Endothelial cell of umbilical vein (primary cell): ENCODE results near the gene DENND2A. TPM values are rescaled to one million over a fixed set of nuclear protein-coding genes. Genes with fewer than 3 reads are reported as not detected.

Experiments
- BruUV-seq: library from RNA; stranded (reverse); fragments of 400-500 nt; replicated peaks from 2 replicates; lab custom pipeline; 2021; lab: Mats Ljungman, UMichigan
- CTCF ChIA-PET: fragments of 300-600, 350-600 bp; sonication (Branson Sonifier 250); formaldehyde crosslinking; loops from one replicate; lab custom pipeline; 2021; ENCODE audit warnings: antibody characterized with exemption, inconsistent platforms; lab: Charles Lee
- POLR2A ChIA-PET: fragments of 300-600, 350-600 bp; sonication (Branson Sonifier 250); formaldehyde crosslinking; loops from one replicate; lab custom pipeline; 2021; ENCODE audit warnings: antibody characterized with exemption, inconsistent platforms; lab: Charles Lee
- DNase-seq: peaks from one replicate; pipeline ENCODE4 v3.0.0-alpha.2; 2011; ENCODE audit warnings: low read depth, low spot score
- FAIRE-seq: peaks from 2 replicates; lab custom pipeline; 2011; peaks lifted over from hg19 to GRCh38; lab: Jason Lieb, UNC
- H2AFZ ChIP-seq: 2 replicates; pipeline ENCODE4 v1.6.0; 2012; ENCODE audit warnings: low read depth, low read length, control low read depth, inconsistent platforms
- H3K27ac ChIP-seq: 2 replicates; pipeline ENCODE4 v1.5.1; 2011; ENCODE audit warnings: low read depth, mild to moderate bottlenecking, control low read depth, low read length, moderate library complexity; ENCODE audit not compliant: insufficient read depth
- H3K27me3 ChIP-seq, 2 experiments: 2 replicates each; pipeline versions ENCODE4 v1.6.0 to v1.6.1; 2011; ENCODE audit warnings: low read length in 2 of 2, mixed read lengths in 1 of 2; ENCODE audit not compliant: control insufficient read depth in 2 of 2, insufficient read depth in 2 of 2
- H3K36me3 ChIP-seq, 2 experiments: 2 replicates in 1 of 2; 3 replicates in 1 of 2; pipeline ENCODE4 v1.5.1; 2011; ENCODE audit warnings: low read length in 2 of 2, mild to moderate bottlenecking in 1 of 2, moderate library complexity in 1 of 2; ENCODE audit not compliant: control insufficient read depth in 2 of 2, insufficient read depth in 2 of 2; ENCODE audit errors: extremely low read depth in 1 of 2
- H3K4me1 ChIP-seq: 3 replicates; pipeline ENCODE4 v1.5.1; 2011; ENCODE audit warnings: mild to moderate bottlenecking, low read length; ENCODE audit not compliant: control insufficient read depth, insufficient read depth; ENCODE audit errors: extremely low read depth
- H3K4me2 ChIP-seq: 2 replicates; pipeline ENCODE4 v1.6.1; 2011; ENCODE audit warnings: low read length, control low read depth, mixed read lengths; ENCODE audit not compliant: insufficient read depth
- H3K4me3 ChIP-seq, 3 experiments: fragments of 200-600 bp in 1 of 3; sonication (generic), shearing (Covaris generic) in 1 of 3; replicated peaks in 1 of 3; 2 replicates each; pipeline ENCODE4 v1.5.1; 2011 to 2016; ENCODE audit warnings: control low read depth in 3 of 3, low read length in 3 of 3, mild to moderate bottlenecking in 2 of 3, inconsistent platforms in 1 of 3, low read depth in 1 of 3, moderate library complexity in 1 of 3; ENCODE audit not compliant: insufficient read depth in 1 of 3
- H3K79me2 ChIP-seq: 2 replicates; pipeline ENCODE4 v1.6.0; 2012; ENCODE audit warnings: low read length, inconsistent platforms; ENCODE audit not compliant: control insufficient read depth, insufficient read depth
- H3K9ac ChIP-seq: replicated peaks from 2 replicates; pipeline ENCODE3; 2011; ENCODE audit warnings: low read length, control low read depth; ENCODE audit not compliant: insufficient read depth; ENCODE audit errors: extremely low read depth
- H3K9me1 ChIP-seq: replicated peaks from 3 replicates; pipeline ENCODE4 v1.6.0; 2011; ENCODE audit warnings: mild to moderate bottlenecking, low read length; ENCODE audit not compliant: control insufficient read depth, insufficient read depth; ENCODE audit errors: extremely low read depth
- H3K9me3 ChIP-seq: replicated peaks from 2 replicates; pipeline ENCODE4 v1.5.1; 2012; ENCODE audit warnings: low read length, inconsistent platforms; ENCODE audit not compliant: control insufficient read depth, insufficient read depth
- H4K20me1 ChIP-seq: replicated peaks from 2 replicates; pipeline ENCODE3; 2011; ENCODE audit warnings: mild to moderate bottlenecking, low read length; ENCODE audit not compliant: control insufficient read depth, insufficient read depth; ENCODE audit errors: extremely low read depth
- EZH2 ChIP-seq: IDR thresholded peaks from 2 replicates; pipeline ENCODE4 v1.6.1; 2012; ENCODE audit warnings: borderline replicate concordance, low read depth, mild to moderate bottlenecking, moderate library complexity, low read length, inconsistent platforms; ENCODE audit not compliant: severe bottlenecking
- FOS ChIP-seq: IDR thresholded peaks from 2 replicates; pipeline ENCODE4 v1.6.1; 2011; ENCODE audit warnings: mild to moderate bottlenecking, low read length, moderate library complexity, borderline replicate concordance; ENCODE audit not compliant: insufficient read depth
- POLR2A ChIP-seq: IDR thresholded peaks from 2 replicates; pipeline ENCODE4 v1.6.1; 2012; ENCODE audit warnings: low read depth, mild to moderate bottlenecking, control low read depth, low read length
- POLR2AphosphoS5 ChIP-seq: IDR thresholded peaks from 2 replicates; pipeline ENCODE4 v1.6.1; 2012; ENCODE audit warnings: low read depth, mild to moderate bottlenecking, control low read depth, low read length, moderate library complexity; ENCODE audit not compliant: insufficient read depth
- dilution Hi-C: fragments of 300-500 bp; cut with MboI; formaldehyde crosslinking; loops from one replicate; pipeline ENCODE4 v1.15.0; 2019; ENCODE audit warnings: low sequenced_read_pairs; ENCODE audit not compliant: extremely low pct_ligation_motif_present
- intact Hi-C: fragments of 100-400 bp; cut with micrococcal nuclease; formaldehyde crosslinking; loops from one replicate; pipeline ENCODE4 v1.10.0; 2022
- polyA plus RNA-seq, 4 experiments: library from polyadenylated mRNA; depleted of rRNA in 3 of 4; stranded (reverse) in 3 of 4; unstranded in 1 of 4; fragments of >200 nt; gene quantifications; 2 replicates each; pipeline versions ENCODE4 v1.2.1 to v1.2.3, GENCODE V29; 2011 to 2012; ENCODE audit warnings: missing spikeins in 1 of 4
- total RNA-seq: library from RNA; stranded (reverse); gene quantifications from 2 replicates; pipeline ENCODE4 v1.2.3, GENCODE V29; 2021
- TF ChIP-seq, protein P1 (sequence below): IDR thresholded peaks from 2 replicates; pipeline ENCODE4 v1.6.1; 2011; ENCODE audit not compliant: insufficient read depth, insufficient read length

DENND2A gene
- total and polyA plus RNA-seq, 2 donors (not counting 3 experiments of a cell fraction or from before 2014, with no cell fraction given): 0.33 TPM; not detected in 1

GRCh38 chr7:140541176-140541512 is 99.5 kb downstream of the DENND2A start:
- no peaks in the 10 kb centered on the region for H4K20me1 ChIP-seq
- intact Hi-C loops: no loop called here
- H3K9ac ChIP-seq: no peak overlapping the region
- no peak overlapping the region for H3K27ac ChIP-seq
- no peak overlapping the region for H3K4me3 ChIP-seq
- FAIRE-seq (no peak), DNase-seq (no peak)
- no peaks in the 10 kb centered on the region for H3K79me2 ChIP-seq
- no peaks in the 10 kb centered on the region for H3K27me3 ChIP-seq
- ChIA-PET POLR2A (no interaction called here), CTCF (interaction anchor here (2.2 kb wide), 1 partner anchor 23 kb away, joined by 7 read pairs; no protein-coding TSS in a partner anchor)
- dilution Hi-C loops: no loop called here
- no peak overlapping the region for H2AFZ ChIP-seq
- H3K36me3 ChIP-seq: no peaks in the 10 kb centered on the region
- TF ChIP-seq FOS (no peak), POLR2AphosphoS5 (no peak), POLR2A (no peak)
- TF ChIP-seq, protein P1, sequence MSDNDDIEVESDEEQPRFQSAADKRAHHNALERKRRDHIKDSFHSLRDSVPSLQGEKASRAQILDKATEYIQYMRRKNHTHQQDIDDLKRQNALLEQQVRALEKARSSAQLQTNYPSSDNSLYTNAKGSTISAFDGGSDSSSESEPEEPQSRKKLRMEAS: no peak
- H3K4me1 ChIP-seq: no peaks in the 10 kb centered on the region
- H3K9me3 ChIP-seq: no peaks in the 10 kb centered on the region
- no TSS peak for BruUV-seq
- H3K9me1 ChIP-seq: no peaks in the 10 kb centered on the region
- no peak overlapping the region for H3K4me2 ChIP-seq

DNA sequence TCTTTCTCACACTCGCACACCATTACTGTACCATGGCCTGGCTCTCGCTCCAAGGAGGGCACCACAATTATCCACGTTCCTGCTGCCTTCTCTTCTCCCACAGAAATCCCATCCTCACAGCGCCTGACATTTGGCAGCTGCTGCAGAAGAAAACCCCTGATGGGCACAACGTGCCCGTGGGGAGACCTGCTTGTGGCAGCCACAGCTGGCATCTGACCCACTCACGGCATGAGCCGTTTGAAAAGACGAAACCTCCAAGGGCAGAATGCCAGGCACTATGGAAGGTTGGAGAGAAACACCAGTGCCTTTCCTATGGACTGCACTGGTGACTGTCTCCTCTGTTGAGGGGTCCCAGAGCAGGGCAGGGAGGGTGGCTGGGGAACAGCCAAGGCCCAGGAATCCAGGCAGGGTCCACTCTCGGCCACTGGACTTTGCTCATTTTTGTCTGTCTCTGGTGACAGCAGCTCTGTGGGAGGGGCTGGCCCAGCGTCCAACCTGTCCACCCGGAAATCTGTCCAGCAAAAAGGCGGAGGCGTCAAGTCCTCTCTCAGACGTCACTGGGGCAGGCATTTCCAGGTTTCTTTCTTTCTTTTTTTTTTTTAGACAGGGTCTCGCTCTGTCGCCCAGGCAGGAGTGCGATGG is 100.4 kb downstream of the DENND2A start:
- Histone ChIP-seq H3K36me3 (no peaks in the 10 kb centered on the region), H4K20me1 (no peaks in the 10 kb centered on the region), H2AFZ (no peak overlapping the region), H3K9me3 (no peaks in the 10 kb centered on the region), H3K79me2 (no peaks in the 10 kb centered on the region), H3K4me3 (no peak overlapping the region), H3K27ac (no peak overlapping the region), H3K9ac (no peak overlapping the region), H3K4me1 (no peaks in the 10 kb centered on the region), H3K4me2 (no peak overlapping the region), H3K9me1 (no peaks in the 10 kb centered on the region), H3K27me3 (no peaks in the 10 kb centered on the region)
- POLR2A ChIA-PET: no interaction called here
- FAIRE-seq: no peak
- DNase-seq: no peak
- dilution Hi-C loops: no loop called here
- intact Hi-C loops: no loop called here
- no peak for TF ChIP-seq EZH2
- no TSS peak for BruUV-seq
- CTCF ChIA-PET: no interaction called here
